ENCODE data around the gene DPP6.

Gene DPP6

DNA sequence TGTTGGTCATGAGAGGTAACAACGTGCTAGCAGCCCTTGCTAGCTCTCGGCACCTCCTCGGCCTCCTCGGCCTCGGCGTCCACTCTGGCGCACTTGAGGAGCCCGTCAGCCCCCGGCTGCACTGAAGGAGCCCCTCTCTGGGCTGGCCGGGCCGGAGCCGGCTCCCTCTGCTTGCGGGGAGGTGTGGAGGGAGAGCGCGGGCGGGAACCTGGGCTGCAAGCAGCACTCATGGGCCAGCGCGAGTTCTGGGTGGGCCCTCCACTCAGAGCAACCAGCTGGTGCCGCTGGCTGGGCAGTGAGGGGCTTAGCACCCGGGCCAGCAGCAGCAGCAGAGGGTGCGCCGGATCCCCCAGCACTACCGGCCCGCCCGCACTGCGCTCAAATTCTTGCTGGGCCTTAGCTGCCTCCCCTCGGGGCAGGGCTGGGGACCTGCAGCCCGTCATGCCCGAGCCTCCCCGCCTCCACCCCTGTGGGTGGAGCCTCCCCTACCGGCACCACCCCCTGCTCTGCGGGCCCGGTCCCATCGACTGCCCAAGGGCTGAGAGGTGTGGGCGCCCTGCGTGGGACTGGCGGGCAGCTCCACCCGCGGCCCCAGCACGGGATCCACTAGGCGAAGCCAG, 854.6 kb downstream of the DPP6 start:
- TF ChIP-seq, protein P1, sequence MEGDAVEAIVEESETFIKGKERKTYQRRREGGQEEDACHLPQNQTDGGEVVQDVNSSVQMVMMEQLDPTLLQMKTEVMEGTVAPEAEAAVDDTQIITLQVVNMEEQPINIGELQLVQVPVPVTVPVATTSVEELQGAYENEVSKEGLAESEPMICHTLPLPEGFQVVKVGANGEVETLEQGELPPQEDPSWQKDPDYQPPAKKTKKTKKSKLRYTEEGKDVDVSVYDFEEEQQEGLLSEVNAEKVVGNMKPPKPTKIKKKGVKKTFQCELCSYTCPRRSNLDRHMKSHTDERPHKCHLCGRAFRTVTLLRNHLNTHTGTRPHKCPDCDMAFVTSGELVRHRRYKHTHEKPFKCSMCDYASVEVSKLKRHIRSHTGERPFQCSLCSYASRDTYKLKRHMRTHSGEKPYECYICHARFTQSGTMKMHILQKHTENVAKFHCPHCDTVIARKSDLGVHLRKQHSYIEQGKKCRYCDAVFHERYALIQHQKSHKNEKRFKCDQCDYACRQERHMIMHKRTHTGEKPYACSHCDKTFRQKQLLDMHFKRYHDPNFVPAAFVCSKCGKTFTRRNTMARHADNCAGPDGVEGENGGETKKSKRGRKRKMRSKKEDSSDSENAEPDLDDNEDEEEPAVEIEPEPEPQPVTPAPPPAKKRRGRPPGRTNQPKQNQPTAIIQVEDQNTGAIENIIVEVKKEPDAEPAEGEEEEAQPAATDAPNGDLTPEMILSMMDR (IDR thresholded peaks at IDR 0.05), result no peak
- no peak overlapping the region for H3K27ac ChIP-seq

GRCh38 chr7:154907651-154908620, 855.7 kb downstream of the DPP6 start:
- no peak overlapping the region for H3K4me2 ChIP-seq (ENCODE audit: low read length)
- H2AFZ ChIP-seq, result no peak overlapping the region
- H3K36me3 ChIP-seq (ENCODE audit: control insufficient read depth, insufficient read depth, low read length), result no peaks in the 10 kb centered on the region
- TF ChIP-seq, protein P1 (IDR thresholded peaks at IDR 0.05), result no peak
- no peaks in the 10 kb centered on the region for H3K27me3 ChIP-seq (ENCODE audit: control insufficient read depth, insufficient read depth, low read length)
- no peak overlapping the region for H3K9ac ChIP-seq
- H3K4me1 ChIP-seq, result peaks cover 17% of the 10 kb centered on the region
- no peaks in the 10 kb centered on the region for H3K9me3 ChIP-seq (ENCODE audit: control insufficient read depth, low read length)
- H3K79me2 ChIP-seq, result no peaks in the 10 kb centered on the region
- no peak overlapping the region for H3K27ac ChIP-seq
- H3K4me3 ChIP-seq (ENCODE audit: low read depth, low read length), result no peak overlapping the region

More for the DNA sequence above, 854.6 kb downstream of the DPP6 start:
- H3K9me3 ChIP-seq (ENCODE audit: control insufficient read depth, low read length), result no peaks in the 10 kb centered on the region
- H3K36me3 ChIP-seq (ENCODE audit: control insufficient read depth, insufficient read depth, low read length), result no peaks in the 10 kb centered on the region
- peaks cover 10% of the 10 kb centered on the region for H3K4me1 ChIP-seq
- H3K4me2 ChIP-seq (ENCODE audit: low read length), result no peak overlapping the region
- H2AFZ ChIP-seq, result no peak overlapping the region
- H3K4me3 ChIP-seq (ENCODE audit: low read depth, low read length), result no peak overlapping the region
- H3K9ac ChIP-seq, result no peak overlapping the region
- no peaks in the 10 kb centered on the region for H3K27me3 ChIP-seq (ENCODE audit: control insufficient read depth, insufficient read depth, low read length)
- H3K79me2 ChIP-seq, result no peaks in the 10 kb centered on the region

- TF ChIP-seq, protein P1 (IDR thresholded peaks at IDR 0.05), result no peak
- Histone ChIP-seq H3K4me1 (peaks cover 28% of the 10 kb centered on the region), H3K27ac (no peak overlapping the region), H3K9me3 (ENCODE audit: control insufficient read depth, low read length) (no peaks in the 10 kb centered on the region), H3K79me2 (no peaks in the 10 kb centered on the region), H3K36me3 (ENCODE audit: control insufficient read depth, insufficient read depth, low read length) (no peaks in the 10 kb centered on the region), H3K27me3 (ENCODE audit: control insufficient read depth, insufficient read depth, low read length) (no peaks in the 10 kb centered on the region), H2AFZ (no peak overlapping the region), H3K4me3 (ENCODE audit: low read depth, low read length) (no peak overlapping the region), H3K9ac (no peak overlapping the region), H3K4me2 (ENCODE audit: low read length) (no peak overlapping the region)
Observed at GRCh38 chr7:154909241-154910105, 857.3 kb downstream of the DPP6 start.

DNA sequence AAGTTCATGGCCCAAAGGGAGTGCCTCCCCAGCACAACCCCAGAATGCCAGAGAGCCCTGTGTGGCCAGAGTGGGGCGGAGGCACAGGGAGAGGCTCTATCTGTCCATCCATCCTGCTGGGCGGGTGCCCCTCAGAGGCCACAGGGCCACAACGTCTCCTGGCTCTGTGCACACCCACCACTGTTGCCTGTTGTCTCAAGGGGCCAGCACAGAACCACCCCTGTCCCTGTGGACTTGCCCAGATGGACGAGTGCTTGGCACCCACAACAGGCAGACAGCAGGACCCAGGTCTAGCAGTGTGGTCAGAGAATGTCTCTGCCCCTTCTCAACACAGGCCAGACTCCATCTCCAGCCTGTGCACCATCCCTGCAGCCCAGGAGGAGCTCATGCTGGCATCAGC, 857.9 kb downstream of the DPP6 start:
- H3K36me3 ChIP-seq (ENCODE audit: control insufficient read depth, insufficient read depth, low read length), result no peaks in the 10 kb centered on the region
- H3K9me3 ChIP-seq (ENCODE audit: control insufficient read depth, low read length), result no peaks in the 10 kb centered on the region
- H2AFZ ChIP-seq, result no peak overlapping the region
- no peaks in the 10 kb centered on the region for H3K79me2 ChIP-seq
- peaks cover 28% of the 10 kb centered on the region for H3K4me1 ChIP-seq
- H3K4me3 ChIP-seq (ENCODE audit: low read depth, low read length), result no peak overlapping the region
- H3K27ac ChIP-seq, result no peak overlapping the region
- TF ChIP-seq, protein P1 (IDR thresholded peaks at IDR 0.05), result no peak
- H3K27me3 ChIP-seq (ENCODE audit: control insufficient read depth, insufficient read depth, low read length), result no peaks in the 10 kb centered on the region
- no peak overlapping the region for H3K9ac ChIP-seq
- no peak overlapping the region for H3K4me2 ChIP-seq (ENCODE audit: low read length)
